Trophoblast cell (in vitro differentiated cells and primary cell): ENCODE measurements around the gene PLSCR1.
"Not testable (repeated sequence)": the region's sequence is repeated elsewhere in the genome, so short reads cannot be mapped to it uniquely, and the experiment has no call there.

Experiments used
- DNase-seq, 2 donors: peaks; one replicate each; pipeline ENCODE4 v3.0.0-alpha.2; 2016
- H2AFZ ChIP-seq: 2 replicates; pipeline ENCODE4 v1.6.1; 2013; ENCODE audit warnings: low read length, moderate library complexity, mild to moderate bottlenecking; ENCODE audit not compliant: insufficient read depth, poor library complexity
- H2AK5ac ChIP-seq: 2 replicates; pipeline ENCODE4 v1.6.1; 2013; ENCODE audit warnings: mild to moderate bottlenecking, low read length
- H2BK120ac ChIP-seq: 2 replicates; pipeline ENCODE4 v1.6.1; 2013; ENCODE audit warnings: low read length, mild to moderate bottlenecking, moderate library complexity; ENCODE audit not compliant: insufficient read depth, poor library complexity
- H2BK12ac ChIP-seq: 2 replicates; pipeline ENCODE4 v1.6.1; 2013; ENCODE audit warnings: mild to moderate bottlenecking, low read length, moderate library complexity
- H2BK5ac ChIP-seq: 2 replicates; pipeline ENCODE4 v1.6.1; 2013; ENCODE audit warnings: low read length, low read depth, moderate library complexity, mild to moderate bottlenecking; ENCODE audit not compliant: poor library complexity
- H3K14ac ChIP-seq: 2 replicates; pipeline ENCODE4 v1.6.1; 2013; ENCODE audit warnings: mild to moderate bottlenecking, low read length
- H3K18ac ChIP-seq: 2 replicates; pipeline ENCODE4 v1.6.1; 2013; ENCODE audit warnings: mild to moderate bottlenecking, low read length
- H3K23ac ChIP-seq: 2 replicates; pipeline ENCODE4 v1.6.1; 2013; ENCODE audit warnings: low read length
- H3K27ac ChIP-seq: 2 replicates; pipeline ENCODE4 v1.5.1; 2013; ENCODE audit warnings: low read depth, mild to moderate bottlenecking, inconsistent platforms, low read length, moderate library complexity
- H3K27me3 ChIP-seq: 2 replicates; pipeline ENCODE4 v1.6.1; 2013; ENCODE audit warnings: inconsistent platforms, mild to moderate bottlenecking, low read length, moderate library complexity; ENCODE audit not compliant: insufficient read depth
- H3K36me3 ChIP-seq, 2 experiments: 1 replicate in 1 of 2; 2 replicates in 1 of 2; pipeline ENCODE4 v1.6.1; 2013; ENCODE audit warnings: low read length in 2 of 2, mild to moderate bottlenecking in 2 of 2, moderate library complexity in 1 of 2; ENCODE audit not compliant: insufficient read depth in 2 of 2, control insufficient read depth in 1 of 2
- H3K4ac ChIP-seq: 2 replicates; pipeline ENCODE4 v1.6.1; 2013; ENCODE audit warnings: low read depth, mild to moderate bottlenecking, low read length, moderate library complexity
- H3K4me1 ChIP-seq, 2 experiments: 1 replicate in 1 of 2; 2 replicates in 1 of 2; pipeline ENCODE4 v1.6.1; 2013; ENCODE audit warnings: low read length in 2 of 2, mild to moderate bottlenecking in 2 of 2, moderate library complexity in 1 of 2; ENCODE audit not compliant: insufficient read depth in 2 of 2, control insufficient read depth in 1 of 2
- H3K4me2 ChIP-seq: 2 replicates; pipeline ENCODE4 v1.6.1; 2013; ENCODE audit warnings: inconsistent platforms, mild to moderate bottlenecking, low read length, moderate library complexity
- H3K4me3 ChIP-seq: 2 replicates; pipeline ENCODE4 v1.5.1; 2013; ENCODE audit warnings: mild to moderate bottlenecking, low read depth, low read length, inconsistent platforms
- H3K79me1 ChIP-seq: one replicate; pipeline ENCODE4 v1.6.1; 2013; ENCODE audit warnings: low read length
- H3K79me2 ChIP-seq: 2 replicates; pipeline ENCODE4 v1.6.1; 2013; ENCODE audit warnings: low read length, mild to moderate bottlenecking; ENCODE audit not compliant: control insufficient read depth, insufficient read depth, poor library complexity
- H3K9ac ChIP-seq: 2 replicates; pipeline ENCODE4 v1.6.1; 2013; ENCODE audit warnings: mild to moderate bottlenecking, low read length
- H3K9me3 ChIP-seq: 2 replicates; pipeline ENCODE4 v1.6.1; 2013; ENCODE audit warnings: low read depth, mild to moderate bottlenecking, control low read depth, inconsistent platforms, low read length; ENCODE audit not compliant: insufficient read depth
- H4K12ac ChIP-seq: 2 replicates; pipeline ENCODE4 v1.6.1; 2013; ENCODE audit warnings: low read depth, mild to moderate bottlenecking, low read length, moderate library complexity
- H4K8ac ChIP-seq: 2 replicates; pipeline ENCODE4 v1.6.1; 2013; ENCODE audit warnings: low read depth, mild to moderate bottlenecking, low read length, moderate library complexity
- H4K91ac ChIP-seq: one replicate; pipeline ENCODE4 v1.6.1; 2013; ENCODE audit warnings: low read depth, mild to moderate bottlenecking, low read length, moderate library complexity
- WGBS: extraction: QIAGEN DNeasy Blood & Tissue Kit; methylation state at CpG from one replicate; pipeline ENCODE4 v1.1.7; 2013; ENCODE audit warnings: missing lambda C conversion rate; ENCODE audit not compliant: insufficient read length, insufficient coverage; ENCODE audit errors: extremely low coverage; 5-methylcytosine and 5-hydroxymethylcytosine counted together

Gene PLSCR1

GRCh38 chr3:146497145-146497843 is 47.1 kb downstream of the PLSCR1 start:
- H3K4me3 ChIP-seq, H3K4ac ChIP-seq, H2BK12ac ChIP-seq, H4K91ac ChIP-seq, H3K79me1 ChIP-seq, H2AFZ ChIP-seq, DNase-seq, H3K23ac ChIP-seq, H2BK5ac ChIP-seq, H3K9ac ChIP-seq, H4K8ac ChIP-seq, H3K79me2 ChIP-seq, H3K27ac ChIP-seq, H3K4me1 ChIP-seq, H2BK120ac ChIP-seq, H3K9me3 ChIP-seq, H3K14ac ChIP-seq, H2AK5ac ChIP-seq, H4K12ac ChIP-seq, H3K27me3 ChIP-seq, H3K36me3 ChIP-seq, H3K18ac ChIP-seq, H3K4me2 ChIP-seq: not testable (repeated sequence)
- WGBS, result no CpG with 5 or more reads among the region's 28 CpGs

- Histone ChIP-seq H3K9me3 (no peaks in the 10 kb centered on the region), H2BK12ac (no peak overlapping the region), H3K36me3 (no peaks in the 10 kb centered on the region), H3K79me2 (no peaks in the 10 kb centered on the region), H3K14ac (no peak overlapping the region), H2AFZ (no peak overlapping the region), H4K91ac (no peak overlapping the region), H3K27ac (no peak overlapping the region), H3K4me2 (no peak overlapping the region), H3K23ac (no peak overlapping the region), H2BK120ac (no peak overlapping the region), H3K79me1 (no peaks in the 10 kb centered on the region), H3K9ac (no peak overlapping the region), H3K18ac (no peak overlapping the region), H3K4me1 (no peaks in the 10 kb centered on the region), H4K8ac (no peak overlapping the region), H3K4ac (no peak overlapping the region), H3K4me3 (no peak overlapping the region), H4K12ac (no peak overlapping the region), H3K27me3 (no peaks in the 10 kb centered on the region), H2BK5ac (no peak overlapping the region), H2AK5ac (no peak overlapping the region)
- WGBS, result no CpG with 5 or more reads among the region's 1 CpG
- no peak for DNase-seq
These were observed 47.7 kb downstream of the PLSCR1 start for GRCh38 chr3:146496726-146497125.

- Histone ChIP-seq H3K23ac (no peak overlapping the region), H3K4ac (no peak overlapping the region), H2AK5ac (no peak overlapping the region), H2BK120ac (no peak overlapping the region), H3K4me1 (no peaks in the 10 kb centered on the region), H3K9me3 (no peaks in the 10 kb centered on the region), H3K4me2 (no peak overlapping the region), H4K8ac (no peak overlapping the region), H3K4me3 (no peak overlapping the region), H3K14ac (no peak overlapping the region), H4K12ac (no peak overlapping the region), H3K27ac (no peak overlapping the region), H3K18ac (no peak overlapping the region), H3K9ac (no peak overlapping the region), H3K27me3 (no peaks in the 10 kb centered on the region), H2BK12ac (no peak overlapping the region), H4K91ac (no peak overlapping the region), H3K36me3 (no peaks in the 10 kb centered on the region), H2BK5ac (no peak overlapping the region), H3K79me2 (no peaks in the 10 kb centered on the region), H2AFZ (no peak overlapping the region), H3K79me1 (no peaks in the 10 kb centered on the region)
- WGBS, result no CpG with 5 or more reads among the region's 1 CpG
- no peak for DNase-seq
These were observed 48.2 kb downstream of the PLSCR1 start for GRCh38 chr3:146496251-146496650.

DNA sequence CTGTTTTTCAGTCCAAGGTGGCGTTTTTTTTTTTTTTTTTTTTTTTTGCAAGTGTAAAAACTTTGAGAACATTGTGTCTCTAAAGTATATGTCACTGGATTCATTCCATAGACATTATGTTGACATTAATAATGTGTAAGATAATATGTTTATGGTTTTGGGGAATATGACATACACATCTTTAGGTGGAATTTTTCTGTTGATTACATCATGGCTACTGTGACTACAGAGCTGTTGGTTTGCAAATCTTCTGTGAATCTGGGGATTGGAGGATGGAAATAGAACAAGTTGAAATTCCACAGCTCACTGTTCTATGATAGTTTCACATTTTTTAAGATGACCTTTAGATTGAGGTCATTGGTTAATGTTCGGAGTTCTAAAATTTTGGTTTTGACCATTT is 50.6 kb downstream of the PLSCR1 start:
- Histone ChIP-seq H2AK5ac (no peak overlapping the region), H3K14ac (no peak overlapping the region), H2BK12ac (no peak overlapping the region), H2BK5ac (no peak overlapping the region), H3K18ac (no peak overlapping the region), H3K4ac (no peak overlapping the region), H3K79me1 (no peaks in the 10 kb centered on the region), H2AFZ (no peak overlapping the region), H3K79me2 (no peaks in the 10 kb centered on the region), H3K23ac (no peak overlapping the region), H4K91ac (no peak overlapping the region), H3K9ac (no peak overlapping the region), H3K4me1 (no peaks in the 10 kb centered on the region), H3K27me3 (no peaks in the 10 kb centered on the region), H3K4me2 (no peak overlapping the region), H4K8ac (no peak overlapping the region), H3K27ac (no peak overlapping the region), H2BK120ac (no peak overlapping the region), H3K9me3 (no peaks in the 10 kb centered on the region), H3K4me3 (no peak overlapping the region), H4K12ac (no peak overlapping the region), H3K36me3 (no peaks in the 10 kb centered on the region)
- no peak for DNase-seq
- no CpG with 5 or more reads among the region's 2 CpGs for WGBS
